Heart left ventricle (tissue), 16 donors: ENCODE measurements around the gene PDK2. TPM values are rescaled to one million over a fixed set of nuclear protein-coding genes. Genes with fewer than 3 reads are reported as not detected.

Experiments
- ATAC-seq, 4 donors: fragments of 200-7000 bp; cut with Tn5 transposase; one replicate each; pipeline ENCODE4 v1.9.1; 2020 to 2022; ENCODE audit warnings: moderate library complexity in 4 of 4, mild to moderate bottlenecking in 3 of 4, moderate number of reproducible peaks in 1 of 4
- DNase-seq, 5 donors: peaks; one replicate each; pipeline ENCODE4 v3.0.0-alpha.2; 2020
- H3K27ac ChIP-seq, 12 donors: fragments of 200-600 bp; sonication (generic) in 4 of 12; one replicate each; pipeline versions ENCODE4 v1.5.0 to v1.8.0; 2016 to 2022; ENCODE audit warnings: mild to moderate bottlenecking in 2 of 12
- H3K27me3 ChIP-seq, 9 donors: fragments of 200-600 bp; sonication (generic) in 2 of 9; one replicate each; pipeline versions ENCODE4 v1.5.1 to v1.8.0; 2016 to 2022; ENCODE audit warnings: mild to moderate bottlenecking in 3 of 9
- H3K36me3 ChIP-seq, 9 donors: fragments of 200-600 bp; sonication (generic) in 2 of 9; one replicate each; pipeline versions ENCODE4 v1.5.0 to v1.8.0; 2018 to 2022; ENCODE audit warnings: mild to moderate bottlenecking in 2 of 9
- H3K4me1 ChIP-seq, 12 donors: fragments of 200-600 bp; sonication (generic) in 4 of 12; one replicate each; pipeline versions ENCODE4 v1.5.0 to v1.8.0; 2016 to 2022; ENCODE audit warnings: mild to moderate bottlenecking in 3 of 12
- H3K4me3 ChIP-seq, 12 donors: fragments of 200-600 bp; sonication (generic) in 4 of 12; one replicate each; pipeline versions ENCODE4 v1.5.0 to v1.8.0; 2017 to 2022; ENCODE audit warnings: mild to moderate bottlenecking in 9 of 12, moderate library complexity in 4 of 12
- H3K9me3 ChIP-seq, 12 donors: fragments of 200-600 bp; sonication (generic) in 4 of 12; one replicate each; pipeline versions ENCODE4 v1.5.0 to v1.8.0; 2016 to 2022; ENCODE audit warnings: mild to moderate bottlenecking in 1 of 12
- POLR2A ChIP-seq, 2 donors: fragments of 450-650 bp; IDR thresholded peaks; one replicate each; pipeline ENCODE4 v1.6.1; 2017; ENCODE audit warnings: antibody characterized with exemption in 2 of 2, mild to moderate bottlenecking in 2 of 2, moderate library complexity in 2 of 2
- WGBS, 4 donors: extraction: QIAGEN DNeasy Blood & Tissue Kit in 2 of 4; methylation state at CpG; one replicate each; pipeline versions ENCODE4 v1.1.5 to v1.1.7; 2013 to 2018; 5-methylcytosine and 5-hydroxymethylcytosine counted together
- intact Hi-C, 10 donors: fragments of 100-400 bp; cut with DNase I; formaldehyde crosslinking; loops; one replicate each; pipeline versions ENCODE4 v1.11.1 to v1.14.2; 2022
- polyA plus RNA-seq, 2 donors: library from polyadenylated mRNA; stranded (reverse); fragments of 200-250 nt; gene quantifications; one replicate each; pipeline ENCODE4 v1.2.3, GENCODE V29; 2013
- total RNA-seq, 9 donors: library from RNA; depleted of rRNA in 2 of 9; stranded (reverse); fragments of >200 nt in 2 of 9; fragmentation: NEBNext Ultra II Directional in 3 of 9; extraction: Animal tissue kit (Norgen Biotek cat#: 25700) in 3 of 9; gene quantifications; one replicate each; pipeline versions ENCODE4 v1.1.0 to v1.2.4, GENCODE V29; 2016 to 2023
- TF ChIP-seq, protein P1 (sequence below), 12 donors: fragments of 200-600 bp; sonication (generic) in 4 of 12; IDR thresholded peaks; one replicate each; pipeline versions ENCODE4 v1.5.0 to v1.8.0; 2018 to 2022; ENCODE audit warnings: antibody characterized with exemption in 12 of 12, mild to moderate bottlenecking in 5 of 12
- donor health status: ischemic (EF 13 %, LVEDD 7.1; RV severe dilation, severe dysfunction).
- donor health status: healthy with polysubstance abuse.
- donor health status: DM: no; HTN: yes; CAD: no.
- donor health status: DM: no; HTN: no; CAD: no.
- donor health status: ischemic (EF 25% LVEDD 6.9; RV normal size, moderate dysfunction).
- donor health status: ischemic (EF 25% LVEDD 5.7; RV mildly dilated, moderate dysfunction).
- donor health status: healthy.
- donor health status: DM: yes; HTN: yes; CAD: no.
- donor health status: ischemic (EF 35%, LVEDD 5.7; RV mildly dilated, moderate dysfunction).
- donor health status: nonischemic (EF 11% LVEDD 7.7; RV severe dilation, severe dysfunction).
- donor health status: DM: yes; HTN: yes; CAD: no.
- donor health status: PGD.
- donor health status: ischemic (EF 29% LVEDD 5.4; RV normal size, mild dysfunction).
- donor health status: nonischemic (EF 23%, LVEDD 6.1; RV moderate dilation, normal function).

PDK2 gene
- total and polyA plus RNA-seq, 11 donors: 125 to 490 (median 187) TPM

- H3K27ac ChIP-seq: no peak overlapping the region
- DNase-seq (no peak), ATAC-seq (no peak)
- H3K4me3 ChIP-seq: no peak overlapping the region
- WGBS, 4 donors: 88 to 94% (median 93%) methylated on average over 4 of the region's 4 CpGs
- no peaks in the 10 kb centered on the region for H3K36me3 ChIP-seq
- H3K4me1 ChIP-seq: peaks cover 0 to 40% (median 9%) of the 10 kb centered on the region in 12 donors
- TF ChIP-seq, protein P1, sequence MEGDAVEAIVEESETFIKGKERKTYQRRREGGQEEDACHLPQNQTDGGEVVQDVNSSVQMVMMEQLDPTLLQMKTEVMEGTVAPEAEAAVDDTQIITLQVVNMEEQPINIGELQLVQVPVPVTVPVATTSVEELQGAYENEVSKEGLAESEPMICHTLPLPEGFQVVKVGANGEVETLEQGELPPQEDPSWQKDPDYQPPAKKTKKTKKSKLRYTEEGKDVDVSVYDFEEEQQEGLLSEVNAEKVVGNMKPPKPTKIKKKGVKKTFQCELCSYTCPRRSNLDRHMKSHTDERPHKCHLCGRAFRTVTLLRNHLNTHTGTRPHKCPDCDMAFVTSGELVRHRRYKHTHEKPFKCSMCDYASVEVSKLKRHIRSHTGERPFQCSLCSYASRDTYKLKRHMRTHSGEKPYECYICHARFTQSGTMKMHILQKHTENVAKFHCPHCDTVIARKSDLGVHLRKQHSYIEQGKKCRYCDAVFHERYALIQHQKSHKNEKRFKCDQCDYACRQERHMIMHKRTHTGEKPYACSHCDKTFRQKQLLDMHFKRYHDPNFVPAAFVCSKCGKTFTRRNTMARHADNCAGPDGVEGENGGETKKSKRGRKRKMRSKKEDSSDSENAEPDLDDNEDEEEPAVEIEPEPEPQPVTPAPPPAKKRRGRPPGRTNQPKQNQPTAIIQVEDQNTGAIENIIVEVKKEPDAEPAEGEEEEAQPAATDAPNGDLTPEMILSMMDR (IDR thresholded peaks at IDR 0.05): no peak
- H3K9me3 ChIP-seq: no peaks in the 10 kb centered on the region
- H3K27me3 ChIP-seq: peaks cover 0 to 36% (median 0%) of the 10 kb centered on the region in 9 donors
- intact Hi-C loops: loop anchor here in 7 of 10 donors (5.0 to 10.0 kb wide), 3 partner anchors 43 to 63 kb away; partner anchors contain the start of gene SGCA (in 2 of the 7)
Measured at GRCh38 chr17:50118828-50119218, 23.7 kb downstream of the PDK2 start.

DNA sequence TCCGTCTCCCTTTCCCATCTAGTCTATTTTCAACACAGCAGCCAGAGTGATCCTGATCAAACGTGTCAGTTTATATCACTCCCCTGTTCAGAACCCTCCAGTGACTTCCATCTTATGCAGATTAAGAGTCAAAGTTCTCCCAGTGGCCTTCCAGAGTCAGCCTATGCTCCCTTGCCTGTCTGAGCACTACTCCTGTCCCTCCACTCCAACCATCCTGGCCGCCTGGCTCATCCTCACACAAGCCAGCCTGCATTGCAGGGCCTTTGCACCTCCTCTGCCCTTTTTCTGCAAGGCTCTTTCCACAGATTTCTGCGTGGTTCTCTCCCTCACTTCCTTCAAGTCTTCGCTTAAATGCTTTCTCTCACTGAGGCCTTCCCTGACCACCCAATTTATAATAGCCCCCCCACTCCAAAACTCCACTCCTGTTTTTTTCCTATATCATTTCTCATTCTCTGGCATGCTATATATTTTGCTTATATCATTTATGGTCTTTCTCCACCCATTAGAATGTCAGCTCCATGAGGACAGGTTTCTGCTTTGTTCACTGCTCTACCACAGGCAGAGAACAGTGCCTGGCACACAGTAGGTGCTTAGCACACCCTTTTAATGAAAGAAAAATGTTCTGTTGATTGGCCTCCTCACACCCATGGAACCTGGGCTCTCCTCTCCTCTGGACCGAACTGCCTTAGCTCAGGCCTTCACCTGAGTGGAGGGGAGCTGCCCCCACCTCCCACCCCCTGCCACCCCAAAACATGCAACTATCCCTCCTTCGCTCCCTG, 25.5 kb downstream of the PDK2 start:
- ATAC-seq (no peak), DNase-seq (no peak)
- no peaks in the 10 kb centered on the region for H3K36me3 ChIP-seq
- intact Hi-C loops: no loop called here
- peaks cover 0 to 31% (median 11%) of the 10 kb centered on the region in 12 donors for H3K4me1 ChIP-seq
- H3K27me3 ChIP-seq: peaks cover 0 to 33% (median 0%) of the 10 kb centered on the region in 9 donors
- H3K4me3 ChIP-seq: no peak overlapping the region
- 93 to 96% (median 94%) methylated on average over 7 of the region's 7 CpGs for WGBS, 4 donors
- TF ChIP-seq, protein P1 (IDR thresholded peaks at IDR 0.05): no peak
- no peak for TF ChIP-seq POLR2A (IDR thresholded peaks at IDR 0.05)
- H3K9me3 ChIP-seq: no peaks in the 10 kb centered on the region
- H3K27ac ChIP-seq: no peak overlapping the region

GRCh38 chr17:50122945-50123344, 27.8 kb downstream of the PDK2 start:
- no peak for TF ChIP-seq POLR2A (IDR thresholded peaks at IDR 0.05)
- TF ChIP-seq, protein P1 (IDR thresholded peaks at IDR 0.05): no peak
- WGBS, 4 donors: 75 to 95% (median 95%) methylated on average over 3 of the region's 3 CpGs
- intact Hi-C loops: no loop called here
- Histone ChIP-seq H3K9me3 (no peaks in the 10 kb centered on the region), H3K36me3 (no peaks in the 10 kb centered on the region), H3K4me3 (no peak overlapping the region), H3K4me1 (peaks cover 0 to 18% (median 5%) of the 10 kb centered on the region in 12 donors), H3K27ac (peak overlapping the region in 1 of 12 donors; percentile 53), H3K27me3 (peaks cover 0 to 12% (median 0%) of the 10 kb centered on the region in 9 donors)
- no peak for ATAC-seq
- no peak for DNase-seq

DNA sequence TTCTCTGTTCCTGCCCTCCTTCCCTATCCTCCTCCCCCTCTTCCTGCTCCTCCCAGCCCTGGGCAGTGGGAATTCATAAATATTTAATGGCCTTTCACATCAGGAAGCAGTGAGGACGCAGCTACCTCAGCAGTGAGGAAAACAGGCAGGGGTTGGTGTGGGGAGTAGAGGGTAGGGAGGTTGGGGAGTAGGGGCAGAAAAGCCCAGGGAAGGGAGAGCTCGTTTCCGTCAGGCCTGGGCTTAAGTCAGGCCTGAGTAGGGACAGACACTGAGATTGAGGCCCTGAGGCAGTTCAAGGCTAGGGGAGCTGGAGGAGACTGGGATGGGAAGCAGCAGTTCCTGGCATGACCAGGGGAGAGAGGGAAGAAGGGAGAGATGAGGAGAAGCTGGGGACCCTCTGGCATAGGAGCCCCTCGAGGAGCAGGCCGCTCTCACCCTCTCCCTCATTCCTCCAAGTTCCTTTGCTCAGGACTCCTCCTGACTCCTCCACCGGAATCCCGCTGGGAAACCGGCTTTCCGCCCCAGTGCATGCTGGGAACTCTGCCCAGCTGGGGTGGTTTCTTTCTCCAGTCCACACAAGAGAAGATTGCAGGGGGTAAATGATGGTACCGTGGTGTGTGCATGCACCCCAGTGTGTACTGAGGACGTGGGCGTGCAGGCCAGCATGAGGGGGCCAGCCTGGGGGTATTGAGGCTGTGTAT, 28.6 kb downstream of the PDK2 start:
- H3K9me3 ChIP-seq: no peaks in the 10 kb centered on the region
- H3K27me3 ChIP-seq: peaks cover 0 to 8% (median 0%) of the 10 kb centered on the region in 9 donors
- H3K4me3 ChIP-seq: no peak overlapping the region
- TF ChIP-seq, protein P1 (IDR thresholded peaks at IDR 0.05): no peak
- peaks cover 0 to 24% (median 6%) of the 10 kb centered on the region in 12 donors for H3K4me1 ChIP-seq
- H3K36me3 ChIP-seq: no peaks in the 10 kb centered on the region
- 41 to 55% (median 46%) methylated on average over 11 to 12 of the region's 12 CpGs for WGBS, 4 donors
- peak in 3 of 4 donors; percentile 6 to 33 (median 25) for ATAC-seq
- intact Hi-C loops: no loop called here
- peak in 1 of 5 donors; percentile 58 for DNase-seq
- peak overlapping the region in 4 of 12 donors; percentile 17 to 53 (median 33) for H3K27ac ChIP-seq
